SK-N-SH (cell line): ENCODE data around the gene ADRA1B.

Experiments
- CHD2 ChIP-seq: fragments of 150-350 bp; IDR thresholded peaks from 2 replicates; pipeline ENCODE4 v1.6.1; 2018; ENCODE audit warnings: low read length; ENCODE audit not compliant: partially characterized antibody
- CTCF ChIP-seq: fragments of 200-600 bp; sonication (generic); IDR thresholded peaks from 2 replicates; pipeline ENCODE4 v1.6.1; 2017; ENCODE audit warnings: antibody characterized with exemption, mild to moderate bottlenecking, moderate library complexity
- EZH2phosphoT487 ChIP-seq: fragments of 200-600 bp; sonication (generic); IDR thresholded peaks from 2 replicates; pipeline ENCODE4 v1.6.1; 2017; ENCODE audit warnings: low read depth, mixed run types, mild to moderate bottlenecking, antibody characterized with exemption, moderate library complexity, borderline replicate concordance
- GATA2 ChIP-seq: sonication (generic); formaldehyde crosslinking; IDR thresholded peaks from 2 replicates; pipeline ENCODE4 v1.5.0; 2020; ENCODE audit warnings: mild to moderate bottlenecking, missing genetic modification reagents
- SIN3A ChIP-seq: IDR thresholded peaks from 2 replicates; pipeline ENCODE4 v1.6.1; 2012; ENCODE audit warnings: low read depth, mild to moderate bottlenecking, low read length, moderate library complexity, borderline replicate concordance
- TCF12 ChIP-seq: IDR thresholded peaks from 2 replicates; pipeline ENCODE4 v1.4.0; 2012
- YY1 ChIP-seq: IDR thresholded peaks from 2 replicates; pipeline ENCODE4 v1.4.0; 2012; ENCODE audit warnings: low read depth, mild to moderate bottlenecking

GRCh38 chr5:160009591-160009989 lies 93.3 kb downstream of the ADRA1B start:
- TF ChIP-seq GATA2 (no peak), YY1 (no peak), TCF12 (no peak), CHD2 (no peak), CTCF (no peak), SIN3A (no peak), EZH2phosphoT487 (no peak)
